ENCODE measurements around the gene TSPAN17. TPM values are rescaled to one million over a fixed set of nuclear protein-coding genes. Genes with fewer than 3 reads are reported as not detected.

The TSPAN17 gene
- total and polyA plus RNA-seq, 2 experiments from 2014 or later: 11.7 to 52.1 TPM

- no peak for TF ChIP-seq ZNF462 (CRISPR knock-in tag; IDR thresholded peaks at IDR 0.05)
- TF ChIP-seq NANOG (IDR thresholded peaks at IDR 0.05; ENCODE audit: borderline replicate concordance): no peak
- no peak for TF ChIP-seq REST (IDR thresholded peaks at IDR 0.05; ENCODE audit: unreplicated experiment)
- TF ChIP-seq STAT1 (IDR thresholded peaks at IDR 0.05; ENCODE audit: unreplicated experiment): no peak
- TF ChIP-seq EZH2phosphoT487 (IDR thresholded peaks at IDR 0.05; ENCODE audit: unreplicated experiment): no peak
These were observed 41.3 kb upstream of the TSPAN17 start (continued) for GRCh38 chr5:176606032-176606431.

GRCh38 chr5:176606875-176607274, 40.4 kb upstream of the TSPAN17 start:
- Histone ChIP-seq H3K4me2 (no peak overlapping the region), H3K36me3 (ENCODE audit: insufficient read depth) (no peaks in the 10 kb centered on the region), H3K27me3 (ENCODE audit: insufficient read depth) (peaks cover 5% of the 10 kb centered on the region), H3F3A (replicated peaks; ENCODE audit: low read depth) (0 out of 2 replicates have a peak, but pooled peaks cover 11% of the 10 kb centered on the region), H3K9me2 (ENCODE audit: insufficient read depth) (no peaks in the 10 kb centered on the region), H3K4me3 (no peak overlapping the region), H3K4me1 (ENCODE audit: insufficient read depth) (peaks cover 17% of the 10 kb centered on the region), H3K79me2 (replicated peaks; ENCODE audit: insufficient read depth) (no peaks in the 10 kb centered on the region), H2AFZ (no peak overlapping the region), H4K20me1 (replicated peaks; ENCODE audit: insufficient read depth) (peaks cover 24% of the 10 kb centered on the region; the same call in 1 of the 2 replicates), H3K27ac (ENCODE audit: low read depth) (no peak overlapping the region)
- H3K9me3 Mint-ChIP-seq: no peaks in the 10 kb centered on the region; the same call in 2 of the 3 replicates
- no peak overlapping the region for H3K27ac Mint-ChIP-seq
- no peak overlapping the region for H3K4me3 Mint-ChIP-seq
- peaks cover 26% of the 10 kb centered on the region for H3K4me1 Mint-ChIP-seq
- ATAC-seq: no peak
- DNase-seq (ENCODE audit: low spot score): no peak
- no peaks in the 10 kb centered on the region for H3K36me3 Mint-ChIP-seq (ENCODE audit: low read depth)
- H3K27me3 Mint-ChIP-seq (ENCODE audit: insufficient read depth, low read depth, poor library complexity): peaks cover 18% of the 10 kb centered on the region
- no peak for TF ChIP-seq JUNB (IDR thresholded peaks at IDR 0.05; ENCODE audit: unreplicated experiment)
- no peak for TF ChIP-seq POLR2AphosphoS5 (IDR thresholded peaks at IDR 0.05; ENCODE audit: low read depth)
- no peak for TF ChIP-seq ZNF114 (CRISPR knock-in tag; IDR thresholded peaks at IDR 0.05)
- no peak for TF ChIP-seq EZH2phosphoT487 (IDR thresholded peaks at IDR 0.05; ENCODE audit: unreplicated experiment)
- TF ChIP-seq CTCF (conservative IDR thresholded peaks at IDR 0.05; ENCODE audit: low read depth in 2 of 2): no peak
